GM18909 (cell line): ENCODE results near the gene RNF40.
"Not testable (repeated sequence)": the region's sequence is repeated elsewhere in the genome, so short reads cannot be mapped to it uniquely, and the experiment has no call there.

Experiments used
- ATAC-seq: cut with Tn5 transposase; IDR thresholded peaks from one replicate; pipeline ENCODE4 v1.9.1; 2021; ENCODE audit warnings: mild to moderate bottlenecking; ENCODE audit not compliant: unreplicated experiment, poor library complexity

The RNF40 gene

DNA sequence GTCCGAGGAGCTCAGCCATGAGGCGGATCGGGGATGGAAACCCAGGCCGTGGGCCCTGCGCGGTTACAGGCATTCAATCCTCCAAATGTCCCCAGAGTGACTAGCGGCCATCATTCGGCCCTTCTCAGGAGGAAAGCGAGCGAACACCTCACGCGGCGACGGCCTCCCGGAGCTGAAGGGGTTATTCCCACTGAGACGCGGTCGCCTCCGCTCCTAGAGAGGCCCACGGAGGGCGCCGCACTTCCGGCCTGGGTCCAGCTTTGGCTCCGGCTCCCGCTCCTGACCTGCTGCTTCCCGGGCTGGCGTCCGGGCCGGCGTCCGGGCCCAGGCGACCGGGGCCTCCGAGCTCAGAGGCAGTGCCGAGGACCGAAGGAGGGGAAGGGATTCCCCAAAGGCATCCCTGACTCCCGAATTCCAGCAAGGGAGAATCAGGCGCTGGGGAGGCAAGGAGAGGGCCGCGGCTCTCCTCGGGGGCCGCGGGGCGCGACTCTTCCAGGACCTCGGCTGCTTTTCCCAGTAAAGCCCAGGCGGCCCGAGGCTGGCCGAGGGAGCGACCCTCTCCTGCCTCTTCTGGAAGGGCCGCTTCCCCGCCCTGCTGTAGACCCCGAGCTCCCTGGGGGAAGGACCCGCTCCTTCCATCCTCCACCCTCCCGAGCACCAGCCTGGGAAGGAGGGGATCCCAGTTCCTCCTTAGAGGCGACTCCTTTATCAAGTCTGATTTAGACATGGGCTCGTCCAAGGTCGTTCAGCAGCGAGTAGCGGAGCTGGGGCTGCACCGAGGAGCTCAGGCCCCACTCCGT, 43.4 kb downstream of the RNF40 start:
- no peak for ATAC-seq

- no peak for ATAC-seq
Measured at GRCh38 chr16:30808146-30808545, 46.0 kb downstream of the RNF40 start.

- not testable (repeated sequence) for ATAC-seq
Measured at GRCh38 chr16:30808890-30809426, 46.8 kb downstream of the RNF40 start.

DNA sequence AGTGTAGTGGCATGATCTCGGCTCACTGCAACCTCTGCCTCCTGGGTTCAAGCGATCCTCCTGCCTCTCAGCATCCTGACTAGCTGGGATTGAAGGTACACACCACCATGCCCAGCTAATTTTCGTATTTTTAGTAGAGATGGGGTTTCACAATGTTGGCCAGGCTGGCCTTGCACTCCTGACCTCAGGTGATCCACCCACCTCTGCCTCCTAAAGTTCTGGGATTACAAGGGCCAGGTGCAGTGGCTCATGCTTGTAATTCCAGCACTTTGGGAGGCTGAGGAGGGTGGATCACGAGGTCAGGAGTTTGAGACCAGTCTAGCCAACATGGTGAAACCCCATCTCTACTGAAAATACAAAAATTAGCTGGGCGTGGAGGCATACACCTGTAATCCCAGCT, 47.6 kb downstream of the RNF40 start:
- ATAC-seq: not testable (repeated sequence)

DNA sequence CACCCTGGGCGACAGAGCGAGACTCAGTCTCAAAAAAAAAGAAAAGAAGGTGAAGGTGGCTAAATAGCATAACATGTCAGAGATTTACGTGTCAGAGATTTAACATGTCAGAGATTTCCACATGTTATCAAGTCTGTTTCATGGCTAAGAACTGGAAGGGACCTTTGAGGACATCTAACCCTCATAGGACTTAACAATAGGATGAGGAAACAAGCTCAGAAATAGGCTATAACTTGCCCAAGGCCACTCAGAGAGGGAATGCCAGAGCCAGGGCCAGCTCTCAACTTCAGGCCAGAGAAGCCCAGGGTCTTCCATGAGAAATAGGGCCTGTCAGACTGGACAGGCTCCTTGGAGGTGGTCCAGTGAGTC, 51.7 kb downstream of the RNF40 start:
- ATAC-seq: no peak

DNA sequence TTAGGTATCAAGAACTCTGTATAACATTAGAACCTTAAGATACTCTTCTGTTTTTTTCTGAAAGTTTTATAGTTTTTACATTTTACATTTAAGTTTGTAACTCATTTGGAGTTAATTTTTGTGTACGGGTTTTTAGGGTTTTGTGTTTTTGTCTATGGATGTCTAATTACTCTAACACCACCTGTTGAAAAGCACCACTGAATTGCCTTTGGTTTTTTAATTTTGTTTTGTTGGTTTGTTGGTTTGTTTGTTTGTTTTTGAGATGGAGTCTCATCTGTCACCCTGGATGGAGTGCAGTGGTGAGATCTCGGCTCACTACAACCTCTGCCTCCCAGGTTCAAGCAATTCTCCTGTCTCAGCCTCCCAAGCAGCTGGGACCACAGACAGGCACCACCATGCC, 54.6 kb downstream of the RNF40 start:
- ATAC-seq: no peak

GRCh38 chr16:30820952-30821421, 58.9 kb downstream of the RNF40 start:
- no peak for ATAC-seq

GRCh38 chr16:30821441-30821840, 59.3 kb downstream of the RNF40 start:
- not testable (repeated sequence) for ATAC-seq

DNA sequence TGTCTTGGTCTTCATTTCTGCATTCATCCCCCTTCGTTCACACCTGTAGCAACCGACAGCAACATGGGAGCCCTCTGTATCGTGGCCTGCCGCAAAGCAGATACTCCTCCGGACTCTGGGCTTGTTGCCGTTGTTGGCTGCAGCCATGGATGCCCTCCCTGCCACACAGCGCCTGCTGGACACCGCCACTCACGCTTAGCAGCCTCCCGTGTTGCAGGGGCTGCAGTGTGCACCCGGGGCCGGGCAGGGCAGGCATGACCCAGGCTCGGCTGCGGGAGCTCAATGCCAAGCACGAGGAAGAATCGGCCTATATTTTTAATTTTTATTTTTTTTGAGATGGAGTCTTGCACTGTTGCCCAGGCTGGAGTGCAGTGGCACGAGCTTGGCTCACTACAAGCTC, 59.8 kb downstream of the RNF40 start:
- ATAC-seq: no peak
